GM18858 (cell line): ENCODE data around the gene MYO15A.

Experiments used
- ATAC-seq: cut with Tn5 transposase; IDR thresholded peaks from one replicate; pipeline ENCODE4 v1.9.1; 2021; ENCODE audit not compliant: unreplicated experiment

Gene MYO15A

GRCh38 chr17:18157354-18157985, 48.9 kb downstream of the MYO15A start:
- no peak for ATAC-seq

- ATAC-seq, result no peak
Measured at GRCh38 chr17:18158022-18158600, 49.6 kb downstream of the MYO15A start.

DNA sequence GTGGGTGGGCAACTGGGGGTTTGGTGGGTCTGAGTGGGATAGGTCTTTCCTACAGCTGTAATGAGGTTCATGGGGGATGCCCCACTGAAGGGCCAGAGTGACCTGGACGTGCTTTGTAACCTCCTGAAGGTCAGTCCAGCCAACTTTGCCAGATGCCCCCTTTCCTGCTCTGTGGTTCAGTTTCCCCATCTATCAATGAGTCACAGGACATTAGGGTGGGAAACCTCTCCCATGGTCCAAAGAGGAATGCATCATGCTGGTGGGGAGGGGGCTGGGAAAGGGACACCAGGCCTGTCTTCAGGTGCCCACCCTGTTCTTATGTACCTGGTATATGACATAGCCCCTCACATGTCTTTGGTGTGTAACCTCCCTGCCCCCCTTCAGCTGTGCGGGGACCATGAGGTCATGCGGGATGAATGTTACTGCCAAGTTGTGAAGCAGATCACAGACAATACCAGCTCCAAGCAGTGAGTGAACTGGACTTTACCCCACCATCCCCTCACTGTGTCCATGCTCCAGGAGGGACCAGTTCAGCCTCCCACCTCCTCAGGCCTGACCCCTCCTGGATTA, 51.1 kb downstream of the MYO15A start:
- ATAC-seq, result no peak

DNA sequence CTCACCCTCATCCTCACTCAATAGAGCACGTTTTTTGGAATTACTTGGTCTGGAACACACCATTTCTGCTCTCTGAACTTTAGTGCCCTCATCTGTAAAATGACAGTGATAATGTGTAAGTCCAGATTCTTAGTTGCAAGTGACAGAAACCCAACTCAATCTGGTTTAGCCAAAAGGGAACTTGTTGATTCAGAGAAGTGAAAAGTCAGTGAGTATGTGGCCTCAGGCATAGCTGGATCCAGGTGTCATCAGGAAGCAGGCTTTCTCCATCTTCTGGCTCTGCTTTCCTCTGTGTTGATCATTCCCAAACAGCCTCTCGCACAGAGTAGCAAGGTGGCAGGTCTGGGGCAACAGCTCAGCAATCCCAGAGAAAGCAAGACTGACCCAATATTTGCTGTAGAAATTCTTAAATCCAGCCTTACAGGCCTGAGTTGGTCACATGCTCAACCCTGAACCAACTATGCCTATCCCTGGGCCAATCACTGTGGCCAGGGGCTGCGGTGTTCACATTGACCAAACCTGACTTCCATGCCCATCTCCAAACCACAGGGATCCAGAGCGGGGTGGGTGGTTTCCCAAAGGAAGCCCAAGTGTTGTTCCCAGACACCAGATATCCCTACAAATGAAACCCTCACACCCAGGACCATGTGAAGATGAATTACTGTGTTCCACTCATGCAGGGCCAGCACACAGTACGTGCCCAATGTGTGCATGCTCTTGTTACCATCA, 51.7 kb downstream of the MYO15A start:
- no peak for ATAC-seq

- ATAC-seq, result peak; percentile 52
Measured at GRCh38 chr17:18161207-18162145, 52.9 kb downstream of the MYO15A start.

DNA sequence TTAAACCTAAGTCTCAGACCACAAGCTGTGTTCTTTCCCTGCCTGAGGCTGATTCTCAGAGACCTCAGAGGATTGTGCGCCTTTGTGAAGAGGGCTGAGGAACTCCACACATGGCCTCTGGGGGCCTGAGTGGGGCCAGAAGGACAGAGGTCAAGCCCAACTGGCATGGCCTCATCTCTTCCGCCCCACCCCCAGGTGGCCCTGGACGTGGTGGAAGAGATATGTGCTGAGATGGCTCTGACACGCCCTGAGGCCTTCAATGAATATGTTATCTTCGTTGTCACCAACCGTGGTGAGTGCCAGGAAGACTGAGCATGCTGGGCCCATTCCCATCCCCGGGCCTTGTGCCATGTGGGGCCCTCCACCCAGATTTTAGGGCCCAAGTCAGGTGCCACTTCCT, 55.0 kb downstream of the MYO15A start:
- ATAC-seq, result no peak

- no peak for ATAC-seq
Measured at GRCh38 chr17:18166894-18167293, 58.3 kb downstream of the MYO15A start.

- no peak for ATAC-seq
Measured at GRCh38 chr17:18167421-18167820, 58.9 kb downstream of the MYO15A start.

- no peak for ATAC-seq
Measured at GRCh38 chr17:18172531-18173278, 64.1 kb downstream of the MYO15A start.

GRCh38 chr17:18173740-18174139, 65.2 kb downstream of the MYO15A start:
- no peak for ATAC-seq

GRCh38 chr17:18176176-18176575, 67.6 kb downstream of the MYO15A start:
- no peak for ATAC-seq

GRCh38 chr17:18177133-18177532, 68.6 kb downstream of the MYO15A start:
- ATAC-seq, result no peak

DNA sequence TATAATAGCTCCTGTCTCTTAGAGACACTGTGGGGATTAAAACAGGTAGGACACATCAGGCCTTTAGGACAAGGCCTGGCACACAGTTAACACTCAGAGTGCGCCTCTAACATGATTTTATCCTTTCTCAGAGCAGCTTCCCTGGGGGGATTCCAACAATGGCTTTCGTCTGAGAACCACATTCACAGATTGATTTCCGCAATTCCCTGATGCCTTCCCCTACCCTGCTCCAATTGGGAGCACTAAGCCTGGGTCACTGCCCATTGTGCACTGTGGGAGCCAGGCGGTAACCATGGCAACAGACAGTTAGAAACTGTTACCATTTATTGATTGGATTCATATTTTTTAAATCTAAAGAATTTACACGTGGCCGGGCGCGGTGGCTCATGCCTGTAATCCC, 69.2 kb downstream of the MYO15A start:
- no peak for ATAC-seq

DNA sequence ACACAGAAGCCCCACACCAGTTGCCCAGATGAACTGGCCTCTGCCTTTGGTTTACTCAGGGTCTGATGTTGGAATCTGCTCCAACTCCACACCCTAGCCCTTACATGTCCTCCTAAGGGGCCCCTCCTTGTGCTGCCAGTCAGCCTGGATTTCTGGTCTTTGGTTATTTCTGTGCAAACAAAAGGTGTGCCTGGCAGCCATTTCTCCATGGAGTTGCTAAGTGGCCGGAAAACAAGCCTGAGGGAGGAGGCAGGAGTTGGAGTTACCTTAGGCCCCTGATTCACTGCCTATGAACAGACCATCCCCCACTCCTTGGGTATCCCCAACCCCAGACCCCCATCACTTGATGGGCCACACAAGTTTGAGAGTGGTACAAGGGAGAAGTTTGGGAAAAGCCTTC, 70.6 kb downstream of the MYO15A start:
- no peak for ATAC-seq

DNA sequence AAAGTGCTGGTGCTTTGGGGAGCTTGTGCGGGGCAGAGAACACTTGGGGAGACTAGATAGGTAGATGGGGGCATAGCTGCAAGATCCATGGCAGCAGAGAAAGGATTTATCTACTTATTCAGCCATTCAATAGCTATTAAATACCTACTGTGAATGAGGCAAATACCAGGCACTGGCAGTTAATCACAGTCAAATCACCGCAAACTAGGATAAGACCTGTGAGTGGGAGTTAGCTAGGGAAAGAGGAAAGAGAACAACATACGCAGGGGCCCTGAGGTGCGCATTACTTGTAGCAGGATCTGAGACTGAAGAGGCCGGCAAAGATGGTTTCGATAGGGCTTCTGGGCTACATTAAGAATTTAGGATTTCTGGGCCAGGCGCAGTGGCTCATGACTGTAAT, 71.2 kb downstream of the MYO15A start:
- no peak for ATAC-seq

DNA sequence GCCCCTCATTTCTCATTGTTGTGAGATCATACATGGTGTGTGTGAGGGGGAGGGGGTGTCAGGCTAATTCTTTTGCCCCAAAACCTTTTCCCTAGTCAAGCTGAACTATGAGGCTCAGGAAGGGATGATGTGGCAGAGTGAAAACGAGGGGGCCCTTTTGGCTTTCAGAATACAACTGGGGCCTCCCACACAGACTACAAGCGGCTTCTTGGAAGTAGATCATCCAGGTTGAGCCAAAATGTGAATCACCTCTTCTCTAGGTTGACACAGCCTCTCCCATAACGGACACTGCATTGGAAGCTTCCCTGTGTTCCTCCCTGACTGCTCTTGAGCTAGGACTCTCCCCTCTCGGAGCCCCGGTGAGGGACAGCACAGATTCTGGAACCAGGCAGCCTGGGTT, 72.8 kb downstream of the MYO15A start:
- no peak for ATAC-seq

DNA sequence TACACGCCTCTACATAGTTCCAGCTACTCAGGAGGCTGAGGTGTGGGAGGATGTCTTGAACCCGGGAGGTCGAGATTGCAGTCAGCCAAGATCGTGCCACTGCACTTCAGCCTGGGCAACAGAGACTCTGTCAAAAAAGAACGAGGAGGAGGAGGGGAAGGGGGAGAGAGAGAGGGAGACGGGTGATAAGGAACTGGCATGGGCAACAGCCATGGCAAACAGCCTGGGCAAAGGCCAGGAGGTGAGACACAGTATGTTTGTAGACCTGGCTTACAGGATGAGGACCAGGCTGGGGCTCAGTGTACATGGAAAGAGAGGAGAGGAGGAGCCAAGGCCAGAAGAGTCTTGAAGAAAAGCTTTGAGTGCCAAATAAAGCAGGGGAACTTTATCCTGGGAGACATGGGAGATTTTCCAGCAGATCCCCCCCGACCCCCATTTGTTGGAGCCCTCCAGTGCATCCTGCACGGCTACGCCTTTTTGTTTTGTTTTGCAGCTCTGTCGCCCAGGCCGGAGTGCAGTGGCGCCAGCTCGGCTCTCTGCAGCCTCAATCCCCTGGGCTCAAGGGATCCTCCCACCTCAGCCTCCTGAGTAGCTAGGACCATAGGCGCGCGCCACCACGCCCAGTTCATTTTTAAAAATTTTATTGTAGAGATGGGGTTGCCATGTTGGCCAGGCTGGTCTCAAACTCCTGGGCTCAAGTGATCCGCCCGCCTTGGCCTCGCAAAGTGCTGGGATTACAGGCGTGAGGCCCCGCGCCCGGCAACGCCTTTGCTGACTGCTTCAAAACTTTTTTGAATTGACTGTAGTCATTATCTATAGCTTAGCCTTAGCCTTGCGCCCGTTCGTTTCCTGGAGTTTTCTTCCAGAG, 73.8 kb downstream of the MYO15A start:
- ATAC-seq, result no peak

DNA sequence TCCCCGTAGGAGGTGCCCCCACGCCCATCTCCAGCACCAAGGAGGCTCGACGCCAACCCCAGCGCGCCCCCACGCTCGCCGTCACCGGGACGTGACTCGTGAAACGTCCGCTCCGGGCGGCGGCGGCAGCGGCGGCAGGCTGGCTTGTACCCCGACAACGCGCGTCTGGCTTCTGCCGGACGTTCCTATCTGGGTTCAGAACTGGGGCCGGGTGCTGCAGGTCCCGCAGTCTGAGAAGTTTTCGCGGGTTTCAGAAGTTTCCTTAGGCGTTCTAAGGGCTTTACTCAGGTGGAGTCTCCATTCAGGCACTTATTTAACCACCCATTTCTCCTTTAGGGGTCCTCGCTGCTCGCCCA, 74.4 kb downstream of the MYO15A start:
- ATAC-seq, result peak; percentile 8

- ATAC-seq, result peak; percentile 64
Measured at GRCh38 chr17:18183334-18184142, 75.0 kb downstream of the MYO15A start, which contains the start of gene ALKBH5. Gene ALKBH5, plus strand, starts transcription at chr17:18183828. Its CDS starts 416 bp downstream, at chr17:18184244.
